Ascending aorta (tissue), 2 donors: ENCODE results near the gene DCDC2C. TPM values are rescaled to one million over a fixed set of nuclear protein-coding genes. Genes with fewer than 3 reads are reported as not detected.
A peak's percentile ranks its signal among the peaks of the same experiment; 100 is the strongest.
"Not testable (repeated sequence)": the region's sequence is repeated elsewhere in the genome, so short reads cannot be mapped to it uniquely, and the experiment has no call there.

Experiments
- DNase-seq, 2 donors: peaks; one replicate each; pipeline ENCODE4 v3.0.0-alpha.2; 2019; ENCODE audit warnings: low spot score in 2 of 2
- H3K27ac ChIP-seq, 2 donors: fragments of 200-600 bp; sonication (generic); one replicate each; pipeline ENCODE4 v1.5.1; 2016 to 2017; ENCODE audit warnings: mild to moderate bottlenecking in 1 of 2
- H3K27me3 ChIP-seq: fragments of 200-600 bp; sonication (generic); one replicate; pipeline ENCODE4 v1.5.1; 2017
- H3K36me3 ChIP-seq, 2 donors: fragments of 200-600 bp; sonication (generic); one replicate each; pipeline ENCODE4 v1.5.1; 2016
- H3K4me1 ChIP-seq, 2 donors: fragments of 200-600 bp; sonication (generic); one replicate each; pipeline ENCODE4 v1.5.1; 2016 to 2017; ENCODE audit warnings: mild to moderate bottlenecking in 1 of 2
- H3K4me3 ChIP-seq, 2 donors: fragments of 200-600 bp; sonication (generic); one replicate each; pipeline ENCODE4 v1.5.1; 2016 to 2017; ENCODE audit warnings: mild to moderate bottlenecking in 1 of 2
- H3K9me3 ChIP-seq, 2 donors: fragments of 200-600 bp; sonication (generic); one replicate each; pipeline ENCODE4 v1.5.1; 2016
- intact Hi-C: fragments of 100-400 bp; cut with DNase I; formaldehyde crosslinking; loops from one replicate; pipeline ENCODE4 v1.15.1; 2023
- total RNA-seq: library from RNA; depleted of rRNA; stranded (reverse); fragments of >200 nt; gene quantifications from one replicate; pipeline ENCODE4 v1.1.0, GENCODE V29; 2016
- TF ChIP-seq, protein P1 (sequence below), 3 experiments: fragments of 200-600 bp in 2 of 3; fragments of 450-650 bp in 1 of 3; sonication (generic) in 2 of 3; IDR thresholded peaks; one replicate each; pipeline ENCODE4 v1.5.1; 2016 to 2019; ENCODE audit warnings: antibody characterized with exemption in 3 of 3, mild to moderate bottlenecking in 1 of 3, moderate library complexity in 1 of 3

The DCDC2C gene
- total RNA-seq, 1 donor from 2014 or later = 2.4 TPM

DNA sequence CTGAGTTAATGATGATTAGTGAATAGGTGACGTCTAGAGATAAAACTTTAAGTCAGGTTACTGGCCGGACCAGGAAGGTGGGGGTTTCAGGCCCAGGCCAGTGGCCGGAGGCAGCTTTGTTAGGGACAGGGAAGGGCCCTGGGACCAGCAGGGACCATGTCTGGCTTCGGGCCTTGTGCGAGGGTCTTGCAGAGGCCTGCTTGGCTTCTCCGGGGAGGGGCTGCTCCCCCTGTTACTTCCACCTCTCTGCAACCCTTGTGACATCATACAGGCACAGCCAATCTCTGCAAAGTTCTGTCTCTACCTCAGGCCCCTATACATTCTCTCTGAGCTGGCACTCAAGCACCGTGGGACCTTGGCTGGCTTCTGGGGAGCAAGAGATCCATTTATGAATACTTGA, 45.5 kb upstream of the DCDC2C start, which contains the start of gene ALLC:
Gene ALLC (plus strand): TSS at position 320 of the 400 bp plus-strand sequence. CDS start 12,958 bp downstream, outside the sequence.
- no peaks in the 10 kb centered on the region for H3K36me3 ChIP-seq
- intact Hi-C loops = loop anchor here (10.0 kb wide), 1 partner anchor 1803 kb away; no protein-coding TSS in a partner anchor
- H3K27ac ChIP-seq = no peak within 1 kb of the TSS
- no peaks in the 10 kb centered on the region for H3K4me1 ChIP-seq
- no peaks in the 10 kb centered on the region for H3K27me3 ChIP-seq
- H3K9me3 ChIP-seq = no peaks in the 10 kb centered on the region
- no peak for DNase-seq
- H3K4me3 ChIP-seq = no peak within 1 kb of the TSS
- TF ChIP-seq, protein P1, sequence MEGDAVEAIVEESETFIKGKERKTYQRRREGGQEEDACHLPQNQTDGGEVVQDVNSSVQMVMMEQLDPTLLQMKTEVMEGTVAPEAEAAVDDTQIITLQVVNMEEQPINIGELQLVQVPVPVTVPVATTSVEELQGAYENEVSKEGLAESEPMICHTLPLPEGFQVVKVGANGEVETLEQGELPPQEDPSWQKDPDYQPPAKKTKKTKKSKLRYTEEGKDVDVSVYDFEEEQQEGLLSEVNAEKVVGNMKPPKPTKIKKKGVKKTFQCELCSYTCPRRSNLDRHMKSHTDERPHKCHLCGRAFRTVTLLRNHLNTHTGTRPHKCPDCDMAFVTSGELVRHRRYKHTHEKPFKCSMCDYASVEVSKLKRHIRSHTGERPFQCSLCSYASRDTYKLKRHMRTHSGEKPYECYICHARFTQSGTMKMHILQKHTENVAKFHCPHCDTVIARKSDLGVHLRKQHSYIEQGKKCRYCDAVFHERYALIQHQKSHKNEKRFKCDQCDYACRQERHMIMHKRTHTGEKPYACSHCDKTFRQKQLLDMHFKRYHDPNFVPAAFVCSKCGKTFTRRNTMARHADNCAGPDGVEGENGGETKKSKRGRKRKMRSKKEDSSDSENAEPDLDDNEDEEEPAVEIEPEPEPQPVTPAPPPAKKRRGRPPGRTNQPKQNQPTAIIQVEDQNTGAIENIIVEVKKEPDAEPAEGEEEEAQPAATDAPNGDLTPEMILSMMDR (IDR thresholded peaks at IDR 0.05) = no peak

DNA sequence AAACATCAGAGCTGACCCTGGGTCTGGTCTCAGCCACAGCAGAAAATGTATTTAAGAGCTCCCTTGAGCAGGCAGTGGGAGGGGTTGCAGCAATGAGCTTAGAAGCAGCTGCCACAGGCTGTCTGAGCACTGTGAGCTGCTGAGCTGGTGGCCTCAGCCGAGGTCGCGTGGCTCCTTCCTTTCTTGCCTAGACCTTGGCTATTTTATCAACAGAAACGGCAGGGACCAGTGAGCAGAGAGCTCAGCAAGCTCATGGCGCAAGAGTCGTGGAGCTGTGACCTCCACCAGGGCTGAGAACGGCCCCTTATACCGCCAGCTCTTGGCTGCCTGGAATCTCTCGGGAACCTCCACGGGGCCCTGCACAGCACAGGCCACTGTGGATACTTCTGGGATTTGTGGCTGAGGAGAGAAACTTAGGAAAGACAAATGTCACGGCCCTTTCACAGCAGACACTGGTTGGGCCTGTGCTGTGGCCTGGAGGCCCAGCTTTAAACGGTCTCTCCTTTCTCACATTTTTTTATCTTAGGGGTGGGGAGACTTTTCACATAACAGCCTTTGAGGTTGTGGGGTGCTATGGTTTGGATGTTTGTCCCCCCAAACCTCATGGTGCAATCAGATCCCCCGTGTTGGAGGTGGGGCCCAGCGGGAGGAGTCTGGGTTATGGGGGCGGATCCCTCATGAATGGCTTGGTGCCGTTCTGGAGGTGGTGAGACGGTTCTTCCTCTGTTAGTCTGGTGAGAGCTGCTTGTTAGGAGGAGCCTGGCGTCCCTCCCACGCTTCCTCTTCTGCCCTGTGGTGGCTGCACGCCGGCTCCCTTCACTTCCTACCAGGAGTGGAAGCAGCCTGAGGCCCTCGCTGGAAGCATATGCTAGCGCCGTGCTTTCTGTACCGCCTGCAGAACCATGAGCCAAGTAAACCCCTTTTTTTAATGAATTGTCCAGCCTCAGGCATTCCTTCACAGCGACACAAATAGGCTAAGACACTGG, 43.6 kb upstream of the DCDC2C start:
- TF ChIP-seq, protein P1 (IDR thresholded peaks at IDR 0.05) = no peak
- Histone ChIP-seq H3K27ac (no peak overlapping the region), H3K9me3 (no peaks in the 10 kb centered on the region), H3K27me3 (no peaks in the 10 kb centered on the region), H3K36me3 (no peaks in the 10 kb centered on the region), H3K4me3 (no peak overlapping the region), H3K4me1 (no peaks in the 10 kb centered on the region)
- intact Hi-C loops = loop anchor here (10.0 kb wide), 1 partner anchor 1805 kb away; no protein-coding TSS in a partner anchor
- DNase-seq = no peak

DNA sequence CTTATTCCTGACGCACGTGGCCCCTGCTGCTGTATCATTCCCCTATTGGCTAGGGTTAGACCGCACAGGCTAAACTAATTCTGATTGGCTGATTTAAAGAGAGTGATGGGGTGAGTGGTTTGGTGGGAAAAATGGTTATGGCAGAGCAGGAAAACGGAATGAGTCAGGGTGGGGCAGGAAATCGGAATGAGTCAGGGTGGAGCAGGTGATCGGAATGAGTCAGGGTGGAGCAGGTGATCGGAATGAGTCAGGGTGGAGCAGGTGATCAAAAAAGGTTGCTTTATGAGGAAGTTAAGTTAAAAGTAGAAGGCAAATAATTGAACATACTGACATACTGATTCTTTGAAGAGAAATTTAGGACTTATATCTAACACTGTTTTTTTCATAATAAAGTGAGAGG, 42.7 kb upstream of the DCDC2C start:
- H3K4me3 ChIP-seq, intact Hi-C loops, H3K36me3 ChIP-seq, H3K27ac ChIP-seq, H3K9me3 ChIP-seq, DNase-seq, H3K4me1 ChIP-seq, H3K27me3 ChIP-seq: not testable (repeated sequence)

DNA sequence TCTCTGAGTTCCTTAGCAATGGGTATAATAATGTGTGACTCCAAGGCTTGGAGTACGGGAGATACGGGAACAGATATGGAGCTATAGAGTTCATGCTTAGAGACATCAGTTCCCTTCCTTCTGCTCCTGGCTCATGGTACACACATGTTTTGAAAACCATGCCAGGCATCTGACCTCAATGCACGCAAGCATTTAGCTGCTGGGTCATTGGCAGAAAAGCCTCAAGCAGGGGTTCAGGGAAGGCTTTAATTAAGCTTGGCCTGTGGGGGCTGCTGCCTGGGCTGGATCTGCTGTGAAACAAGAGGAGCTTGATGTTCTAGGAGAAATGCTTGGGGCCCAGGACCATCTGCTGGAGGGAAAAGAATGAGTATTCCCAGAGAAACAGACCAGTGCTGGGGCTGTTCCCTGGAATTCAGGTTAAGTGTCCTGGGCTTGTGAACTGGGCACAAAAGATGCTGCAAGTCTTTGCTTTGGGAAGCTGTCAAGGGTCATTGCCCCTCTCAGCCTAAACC, 42.2 kb upstream of the DCDC2C start:
- no peaks in the 10 kb centered on the region for H3K9me3 ChIP-seq
- no peaks in the 10 kb centered on the region for H3K27me3 ChIP-seq
- H3K4me1 ChIP-seq = no peaks in the 10 kb centered on the region
- no peak overlapping the region for H3K4me3 ChIP-seq
- TF ChIP-seq, protein P1 (IDR thresholded peaks at IDR 0.05) = no peak
- DNase-seq = no peak
- no peaks in the 10 kb centered on the region for H3K36me3 ChIP-seq
- H3K27ac ChIP-seq = no peak overlapping the region
- intact Hi-C loops = no loop called here

GRCh38 chr2:3662239-3662638, 41.1 kb upstream of the DCDC2C start:
- DNase-seq = peak in 1 of 2 donors; percentile 7
- H3K36me3 ChIP-seq = no peaks in the 10 kb centered on the region
- H3K27ac ChIP-seq = no peak overlapping the region
- H3K27me3 ChIP-seq = no peaks in the 10 kb centered on the region
- H3K4me3 ChIP-seq = no peak overlapping the region
- no peaks in the 10 kb centered on the region for H3K4me1 ChIP-seq
- intact Hi-C loops = no loop called here
- no peaks in the 10 kb centered on the region for H3K9me3 ChIP-seq
- TF ChIP-seq, protein P1 (IDR thresholded peaks at IDR 0.05) = no peak

DNA sequence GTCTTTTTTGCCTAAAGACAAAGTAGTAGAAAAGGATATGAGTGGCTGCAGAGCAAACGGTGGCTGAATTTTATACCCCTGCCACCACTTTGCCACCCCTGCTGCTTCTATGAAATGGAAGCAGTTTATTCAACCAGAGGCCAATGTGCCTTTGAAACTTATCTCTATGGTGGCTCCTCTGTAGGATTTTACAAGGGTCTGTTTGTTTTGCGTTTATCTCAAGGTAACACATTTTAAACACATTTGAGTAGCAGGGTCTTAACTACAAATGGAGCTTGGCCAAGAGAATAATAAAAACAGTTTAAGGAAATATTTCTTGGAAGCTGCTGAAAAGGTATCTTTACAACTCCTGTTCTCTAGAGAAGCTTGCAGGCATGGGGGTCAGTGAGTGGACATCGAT, 39.3 kb upstream of the DCDC2C start:
- H3K4me3 ChIP-seq = no peak overlapping the region
- peak in 1 of 2 donors; percentile 21 for DNase-seq
- TF ChIP-seq, protein P1 (IDR thresholded peaks at IDR 0.05) = no peak
- no peaks in the 10 kb centered on the region for H3K27me3 ChIP-seq
- intact Hi-C loops = no loop called here
- H3K27ac ChIP-seq = no peak overlapping the region
- H3K9me3 ChIP-seq = no peaks in the 10 kb centered on the region
- H3K36me3 ChIP-seq = no peaks in the 10 kb centered on the region
- no peaks in the 10 kb centered on the region for H3K4me1 ChIP-seq
